HG03039 (cell line): ENCODE data around the gene CLIP4.
A peak's percentile ranks its signal among the peaks of the same experiment; 100 is the strongest.

ENCODE experiments used
- ATAC-seq: cut with Tn5 transposase; IDR thresholded peaks from one replicate; pipeline ENCODE4 v1.9.1; 2021; ENCODE audit warnings: mild to moderate bottlenecking, moderate library complexity; ENCODE audit not compliant: unreplicated experiment

Gene CLIP4

DNA sequence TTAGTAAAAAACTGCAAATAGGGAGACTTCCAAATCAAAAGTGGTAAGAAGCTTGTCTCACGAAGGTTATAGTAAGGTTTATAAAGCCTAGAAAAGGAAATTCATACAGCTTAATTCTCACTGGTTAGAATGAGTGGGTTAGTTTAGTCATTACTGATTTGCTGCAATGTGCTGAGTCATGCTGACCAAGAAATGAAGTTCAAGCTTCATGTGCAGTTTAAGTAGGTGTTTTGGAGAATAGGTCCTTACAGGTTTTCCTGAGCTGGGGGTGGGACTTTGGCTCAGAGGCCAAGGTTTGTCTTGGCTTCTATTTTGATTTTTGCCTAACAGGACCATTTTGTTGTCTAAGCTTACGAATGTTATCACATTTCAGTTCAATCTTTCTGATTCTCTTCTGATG, 15.1 kb downstream of the CLIP4 start:
- peak; percentile 90 for ATAC-seq

GRCh38 chr2:29134933-29135332, 19.7 kb downstream of the CLIP4 start:
- no peak for ATAC-seq

GRCh38 chr2:29139152-29139551, 23.9 kb downstream of the CLIP4 start:
- no peak for ATAC-seq

GRCh38 chr2:29139731-29140130, 24.5 kb downstream of the CLIP4 start:
- ATAC-seq = no peak

DNA sequence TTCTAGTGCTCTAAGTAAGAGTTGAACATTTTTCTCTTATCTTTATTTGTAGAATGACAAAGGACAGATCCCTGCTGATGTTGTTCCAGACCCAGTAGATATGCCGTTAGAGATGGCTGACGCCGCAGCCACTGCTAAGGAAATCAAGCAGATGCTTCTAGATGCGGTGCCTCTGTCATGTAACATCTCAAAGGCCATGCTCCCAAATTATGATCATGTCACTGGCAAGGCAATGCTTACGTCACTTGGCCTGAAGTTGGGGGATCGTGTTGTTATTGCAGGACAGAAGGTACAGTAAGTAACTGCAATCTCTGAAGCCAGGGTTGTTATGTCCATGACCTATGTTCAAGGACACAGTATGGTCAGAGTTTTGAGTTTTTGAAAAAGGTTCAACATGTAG, 28.4 kb downstream of the CLIP4 start:
- ATAC-seq = no peak

- no peak for ATAC-seq
These were observed 31.0 kb downstream of the CLIP4 start for GRCh38 chr2:29146197-29146596.

GRCh38 chr2:29147963-29148362, 32.7 kb downstream of the CLIP4 start:
- no peak for ATAC-seq

GRCh38 chr2:29154610-29155009, 39.4 kb downstream of the CLIP4 start:
- no peak for ATAC-seq

DNA sequence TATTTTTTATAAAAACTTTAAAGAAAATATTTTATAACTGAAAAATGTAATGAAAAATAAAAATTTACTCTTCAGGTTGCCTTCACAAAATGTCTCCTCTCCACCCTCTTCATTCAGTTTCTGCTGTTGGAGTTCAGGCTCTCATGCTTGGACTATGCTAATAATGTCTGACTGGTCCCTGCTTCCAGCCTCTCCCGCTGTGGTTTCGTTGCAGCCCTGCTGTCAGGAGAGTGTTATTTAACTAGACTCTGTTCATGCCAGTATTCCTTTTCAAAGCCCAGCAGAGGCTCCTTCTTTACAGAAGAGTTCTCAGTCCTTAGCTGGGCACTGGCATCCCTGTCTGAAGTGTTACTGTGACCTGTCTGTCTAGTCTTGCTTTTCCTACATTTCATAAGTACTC, 40.4 kb downstream of the CLIP4 start:
- no peak for ATAC-seq

DNA sequence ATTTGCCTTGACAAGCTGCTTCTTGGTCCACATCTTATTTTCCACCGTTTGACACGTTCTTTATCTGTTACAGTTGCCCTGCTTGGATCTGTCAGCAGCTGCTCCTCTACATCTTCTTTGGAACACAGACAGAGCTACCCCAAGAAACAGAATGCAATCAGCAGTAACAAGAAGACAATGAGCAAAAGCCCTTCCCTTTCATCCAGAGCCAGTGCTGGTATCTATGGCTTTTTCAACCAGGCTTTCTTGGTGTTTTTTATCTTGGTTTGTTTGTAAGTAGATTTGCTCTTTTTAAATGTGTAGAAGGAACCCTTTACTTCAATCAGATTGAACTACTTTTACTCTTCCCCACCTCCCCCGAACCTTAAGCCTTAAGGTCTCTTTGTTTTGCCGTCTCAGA, 41.9 kb downstream of the CLIP4 start:
- ATAC-seq = no peak

GRCh38 chr2:29159125-29159524, 43.9 kb downstream of the CLIP4 start:
- no peak for ATAC-seq

DNA sequence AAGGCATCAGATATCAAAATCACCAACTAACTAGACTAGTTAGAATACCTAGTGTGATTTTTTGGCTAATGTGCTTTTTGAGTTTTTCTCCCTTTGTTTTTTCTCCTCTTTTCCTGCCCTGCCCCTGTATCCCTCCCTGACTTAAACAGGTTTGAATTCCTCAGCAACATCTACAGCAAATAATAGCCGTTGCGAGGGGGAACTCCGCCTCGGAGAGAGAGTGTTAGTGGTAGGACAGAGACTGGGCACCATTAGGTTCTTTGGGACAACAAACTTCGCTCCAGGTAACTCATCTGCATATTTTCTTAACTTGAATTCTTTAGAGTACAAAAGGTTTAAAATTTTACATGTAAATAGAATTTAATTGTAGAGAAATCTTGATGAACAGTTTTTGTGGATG, 45.0 kb downstream of the CLIP4 start:
- ATAC-seq = no peak

DNA sequence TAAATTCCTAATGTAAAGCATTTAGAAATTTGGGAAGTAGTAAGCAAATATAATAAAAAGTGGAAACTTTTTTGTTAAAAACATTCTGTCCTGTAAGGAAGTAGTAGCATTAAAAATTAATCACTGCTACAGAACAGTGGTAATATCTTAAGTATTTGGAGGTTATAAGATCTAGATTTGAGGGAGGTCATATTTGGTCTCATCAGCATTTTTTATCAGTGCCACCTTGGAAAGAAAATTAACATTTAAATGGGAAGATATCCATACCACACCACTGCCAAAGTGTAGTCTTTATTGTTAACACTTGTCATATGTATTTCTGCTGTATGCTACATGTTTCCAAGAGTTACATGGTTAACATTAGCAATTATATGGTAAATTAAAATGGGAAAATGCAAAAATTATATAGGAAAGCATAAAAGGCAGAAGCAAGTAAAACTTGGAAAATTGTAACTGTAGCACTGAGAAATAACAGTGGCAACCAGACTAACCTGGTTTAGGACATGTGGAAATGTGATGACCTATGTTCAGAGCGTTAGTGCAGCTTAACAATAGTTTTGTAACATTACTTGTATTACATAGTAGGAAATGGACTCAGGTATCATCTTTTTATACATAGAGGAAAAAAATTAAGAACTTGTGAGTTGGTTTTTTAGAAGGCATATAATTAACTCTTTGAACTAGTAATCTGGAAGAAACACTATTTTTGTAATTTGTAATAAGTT, 47.2 kb downstream of the CLIP4 start:
- no peak for ATAC-seq

- ATAC-seq = no peak
These were observed 49.1 kb downstream of the CLIP4 start for GRCh38 chr2:29164091-29164846.

- ATAC-seq = no peak
These were observed 50.4 kb downstream of the CLIP4 start for GRCh38 chr2:29165362-29166241.

DNA sequence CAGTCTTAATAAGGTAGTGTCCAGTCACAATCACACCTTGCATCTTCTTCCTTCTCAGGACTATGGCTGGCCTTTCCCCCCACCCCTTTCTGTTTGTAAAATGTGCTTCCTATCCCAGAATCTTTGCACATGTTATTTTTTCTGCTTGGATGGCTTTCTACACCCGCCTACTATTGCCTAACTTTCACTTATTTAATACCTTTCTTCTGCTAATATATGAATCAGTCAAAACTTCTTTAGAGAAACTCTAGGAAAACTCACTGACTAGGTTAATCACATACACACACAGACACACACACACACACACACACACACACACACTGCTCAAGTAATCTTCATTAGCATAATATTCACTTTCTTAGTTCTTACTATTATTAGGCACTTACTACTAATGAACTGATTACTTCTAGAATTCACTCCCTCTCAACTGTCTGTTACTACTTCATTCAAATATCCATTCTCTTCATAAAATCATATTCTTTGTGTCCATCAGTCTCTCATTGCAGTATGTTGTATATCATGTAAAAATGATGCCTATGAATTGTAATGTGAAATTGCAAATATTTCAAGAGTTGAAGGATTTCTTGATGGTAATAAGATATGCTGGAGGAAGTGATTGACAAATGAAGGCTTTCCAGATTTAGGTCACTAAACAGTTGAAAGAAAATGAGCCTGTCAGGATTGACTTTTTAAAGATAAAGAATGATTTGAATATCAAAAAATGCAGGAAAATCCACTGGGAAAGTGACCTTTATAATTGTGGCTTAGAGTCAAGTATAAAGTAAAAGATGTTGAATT, 51.2 kb downstream of the CLIP4 start:
- ATAC-seq = no peak

- ATAC-seq = no peak
These were observed 59.7 kb downstream of the CLIP4 start for GRCh38 chr2:29174937-29175336.

- ATAC-seq = no peak
These were observed 60.1 kb downstream of the CLIP4 start for GRCh38 chr2:29175338-29175737.

DNA sequence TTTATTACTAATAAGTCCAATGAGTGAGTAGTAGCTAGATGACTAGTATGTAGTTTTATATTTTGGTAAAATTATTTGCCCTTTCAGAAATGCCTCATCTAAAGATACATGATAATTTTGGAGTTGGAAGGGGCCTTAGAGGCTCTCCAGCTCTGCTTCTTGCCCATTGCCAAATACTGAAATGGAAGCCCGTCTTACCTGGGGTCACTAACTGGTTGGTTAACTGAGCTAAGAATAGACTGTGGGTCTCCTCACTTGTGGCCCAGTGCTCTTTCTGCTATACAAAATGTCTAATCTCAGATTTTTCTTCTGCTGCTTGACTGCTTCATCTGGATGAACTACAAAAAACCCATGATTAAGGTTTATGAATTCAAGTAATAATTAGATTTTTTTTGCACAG, 67.1 kb downstream of the CLIP4 start:
- no peak for ATAC-seq

DNA sequence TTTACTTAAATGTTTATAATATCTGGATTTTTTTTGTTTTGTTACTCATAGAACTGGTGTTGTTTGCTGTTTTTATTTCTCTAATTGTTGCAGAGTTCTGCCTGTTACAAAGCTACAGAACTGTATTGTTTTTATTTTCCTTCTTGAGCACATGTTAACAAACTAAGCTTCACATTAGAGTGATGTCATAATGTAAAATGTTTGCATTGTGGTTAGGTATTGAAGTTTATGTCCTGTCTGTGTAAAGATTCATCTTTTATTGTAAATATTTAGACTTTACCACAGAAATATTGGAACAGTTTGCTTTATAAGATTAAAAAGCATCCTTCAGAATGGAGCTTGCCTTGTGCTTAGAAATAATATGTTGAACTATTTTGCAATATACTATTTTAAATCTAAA, 67.7 kb downstream of the CLIP4 start:
- ATAC-seq = no peak

DNA sequence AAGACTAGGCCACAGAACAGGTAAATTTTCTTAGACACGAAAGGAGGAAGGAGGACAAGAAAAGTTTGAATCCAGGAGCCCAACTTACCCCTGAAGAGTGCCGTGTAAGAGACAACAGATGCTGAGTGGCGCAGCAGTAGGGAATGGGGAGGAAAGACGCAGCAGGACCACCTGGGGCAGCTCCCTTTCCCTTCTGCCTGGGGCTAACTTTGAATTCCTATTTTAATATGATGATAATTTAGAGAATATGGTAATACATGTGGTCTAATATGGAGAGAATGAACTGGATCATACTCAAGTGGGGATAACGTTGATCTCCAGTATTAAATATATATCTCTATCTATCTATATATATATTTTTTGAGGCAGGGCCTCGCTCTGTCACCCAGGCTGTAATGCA, 69.3 kb downstream of the CLIP4 start:
- no peak for ATAC-seq
